Measurements from ENCODE around the gene PCMTD2. TPM values are rescaled to one million over a fixed set of nuclear protein-coding genes. Genes with fewer than 3 reads are reported as not detected.

Gene PCMTD2
- total RNA-seq: 10 to 100 TPM; 54.9 to 76.4 TPM
- long read RNA-seq, transcript PCMTD2-203 (6 exons, 3,843 nt): major isoform, 61 of 80 reads
- long read RNA-seq, partial matches to known transcripts: 5 of 80 reads
- long read RNA-seq, other reads (novel, unspliced or antisense): 11 of 80 reads

DNA sequence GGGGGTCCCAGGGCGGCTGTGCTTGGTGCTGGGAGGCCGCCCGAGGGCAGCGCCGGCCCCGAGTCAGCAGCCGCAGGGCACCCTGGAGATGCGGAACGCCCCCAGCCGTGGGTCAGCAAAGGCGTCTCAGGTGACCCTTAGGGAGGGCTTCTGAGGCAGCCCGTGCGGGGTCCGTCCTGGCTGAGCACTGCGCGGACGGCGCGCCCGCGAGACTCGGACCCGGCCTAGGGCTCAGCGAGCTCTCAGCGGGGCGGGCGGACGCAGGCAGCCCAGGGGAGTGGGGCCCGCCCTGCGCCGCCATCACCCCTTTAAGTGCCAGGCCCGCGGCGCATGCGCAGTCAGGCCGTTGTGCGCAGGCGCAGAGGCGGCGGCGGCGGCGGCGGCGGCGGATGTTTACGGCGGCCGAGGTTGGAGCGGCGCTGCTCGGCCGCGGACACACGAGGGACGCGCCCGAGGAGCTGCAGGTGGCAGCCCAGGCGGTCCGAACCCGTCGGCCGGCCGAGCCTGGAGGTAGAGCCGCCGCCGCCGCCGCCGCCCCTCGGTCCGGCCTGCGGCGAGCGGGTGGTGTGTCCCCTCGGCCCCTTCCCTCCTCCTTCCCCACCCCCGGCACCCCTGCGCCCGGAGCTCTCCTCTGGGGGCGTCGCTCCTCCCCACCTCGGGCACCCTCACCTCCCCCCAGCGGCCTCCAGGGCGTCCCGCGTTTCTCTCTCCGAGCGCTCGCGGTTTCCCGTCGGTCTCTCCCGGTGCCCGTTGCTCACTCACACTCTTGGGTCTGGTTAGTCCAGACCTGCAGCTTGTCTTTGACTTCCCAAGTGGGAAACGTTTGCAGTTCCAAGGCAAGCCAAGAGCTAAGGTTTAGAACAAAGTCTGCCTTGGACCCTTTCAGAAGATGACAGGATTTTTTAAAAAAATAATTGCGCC is at the start of gene PCMTD2:
Gene PCMTD2 (plus strand): TSS at position 388 of the 921 bp plus-strand sequence. CDS start 4,218 bp downstream, outside the sequence.
- intact Hi-C loops (cut with DNase I): loop anchor here in 1 of 2 donors (5.0 kb wide), 1 partner anchor 43 kb away; no protein-coding TSS in a partner anchor
- DNase-seq: peak; percentile 89
- peak; percentile 96 for ATAC-seq

DNA sequence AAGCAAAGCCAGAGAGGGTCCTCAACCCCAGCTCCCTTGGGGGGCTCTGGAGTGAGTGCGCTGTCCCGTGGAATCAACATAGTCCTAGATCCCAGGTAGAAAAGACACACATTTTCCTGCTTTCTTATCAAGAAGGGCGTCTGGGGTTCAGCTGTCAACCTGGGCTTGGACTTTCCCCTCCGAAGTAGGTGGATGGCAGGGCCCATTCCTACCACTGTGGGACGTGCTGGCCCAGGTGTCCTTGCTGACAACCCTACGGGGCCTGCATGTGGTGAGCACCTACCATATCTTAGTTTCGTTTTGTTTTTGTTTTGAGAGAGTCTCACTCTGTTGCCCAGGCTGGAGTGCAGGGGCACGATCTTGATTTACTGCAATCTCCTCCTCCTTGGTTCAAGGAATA is 48.9 kb upstream of the PCMTD2 start:
- intact Hi-C loops (cut with DNase I): no loop called here
- ATAC-seq (no peak), DNase-seq (no peak)

DNA sequence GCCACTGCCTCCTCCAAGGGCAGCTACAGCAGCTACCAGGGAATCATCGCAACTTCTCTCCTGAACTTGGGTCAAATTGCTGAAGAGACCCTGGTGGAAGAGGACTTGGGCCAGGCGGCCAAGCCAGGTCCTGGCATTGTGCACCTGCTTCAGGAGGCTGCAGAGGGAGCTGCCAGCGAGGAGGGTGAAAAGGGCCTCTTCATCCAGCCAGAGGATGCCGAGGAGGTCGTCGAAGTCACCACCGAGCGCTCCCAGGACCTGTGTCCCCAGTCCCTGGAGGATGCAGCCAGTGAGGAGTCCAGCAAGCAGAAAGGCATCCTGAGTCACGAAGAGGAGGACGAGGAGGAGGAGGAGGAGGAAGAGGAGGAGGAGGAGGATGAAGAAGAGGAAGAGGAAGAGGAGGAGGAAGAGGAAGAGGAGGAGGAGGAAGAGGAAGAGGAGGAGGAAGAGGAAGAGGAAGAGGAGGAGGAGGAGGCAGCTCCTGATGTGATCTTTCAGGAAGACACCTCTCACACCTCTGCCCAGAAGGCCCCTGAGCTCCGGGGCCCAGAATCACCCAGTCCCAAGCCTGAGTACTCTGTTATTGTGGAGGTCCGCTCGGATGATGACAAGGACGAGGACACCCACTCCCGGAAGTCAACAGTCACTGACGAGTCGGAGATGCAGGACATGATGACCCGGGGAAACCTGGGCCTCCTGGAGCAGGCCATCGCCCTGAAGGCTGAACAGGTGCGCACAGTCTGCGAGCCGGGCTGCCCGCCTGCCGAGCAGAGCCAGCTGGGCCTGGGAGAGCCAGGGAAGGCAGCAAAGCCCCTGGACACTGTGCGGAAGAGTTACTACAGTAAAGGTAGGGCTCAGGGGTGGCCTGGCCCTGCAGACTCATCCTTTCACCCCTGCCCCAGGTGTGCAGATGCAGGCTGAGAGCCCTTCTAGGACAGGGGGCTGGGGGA is 47.6 kb upstream of the PCMTD2 start:
- DNase-seq (no peak), ATAC-seq (no peak)
- intact Hi-C loops (cut with DNase I): no loop called here

DNA sequence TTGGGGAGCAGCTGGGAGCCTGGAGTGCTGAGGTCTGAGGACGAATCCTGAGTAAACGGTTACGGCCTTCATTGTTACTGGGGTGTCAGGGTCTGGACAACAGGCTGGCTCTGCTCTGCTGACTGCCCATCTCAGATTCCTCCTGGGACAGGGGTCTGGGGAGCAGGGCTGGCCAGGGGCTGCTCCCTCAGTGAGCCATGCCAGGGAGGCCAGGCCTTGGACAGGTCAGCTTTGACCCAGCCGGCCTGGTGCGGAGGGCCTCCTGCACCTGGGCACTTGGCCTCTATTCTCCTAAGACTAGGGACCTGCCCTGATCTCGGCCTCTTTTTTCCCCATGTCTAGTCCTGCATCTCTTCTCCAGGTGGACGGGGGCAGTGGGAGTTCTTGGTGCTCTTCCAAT is 46.4 kb upstream of the PCMTD2 start:
- DNase-seq (no peak), ATAC-seq (no peak)
- intact Hi-C loops (cut with DNase I): no loop called here

DNA sequence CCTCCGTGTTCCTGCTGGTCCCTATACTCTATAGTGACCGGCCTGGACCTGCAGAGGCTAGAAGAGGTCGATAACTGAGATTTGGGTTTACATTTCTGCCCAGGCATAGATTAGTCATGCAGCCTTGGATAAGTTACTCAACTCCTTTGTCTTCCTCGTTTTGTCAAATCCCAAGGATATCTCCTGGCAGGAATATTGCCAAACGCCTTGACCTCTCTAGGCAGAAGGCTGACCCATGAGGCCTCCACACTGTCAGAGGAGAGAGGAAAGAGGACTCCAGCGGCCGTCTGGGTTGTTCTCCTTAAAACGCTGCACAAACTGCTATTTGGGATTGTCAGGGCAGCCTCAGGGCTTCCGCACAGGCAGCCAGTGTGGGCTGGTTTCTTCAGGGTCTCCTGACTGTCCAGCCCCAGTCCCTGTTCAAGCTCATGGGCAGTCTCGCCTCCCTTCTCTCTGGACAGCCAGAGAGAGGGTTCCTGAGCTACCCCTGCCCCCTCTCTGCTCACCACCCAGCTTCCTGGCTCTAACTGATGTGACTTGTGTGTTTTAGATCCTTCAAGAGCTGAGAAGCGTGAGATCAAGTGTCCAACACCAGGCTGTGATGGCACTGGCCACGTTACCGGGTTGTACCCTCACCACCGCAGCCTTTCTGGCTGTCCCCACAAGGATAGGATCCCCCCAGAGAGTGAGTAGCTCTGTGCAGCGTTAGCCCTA is 44.7 kb upstream of the PCMTD2 start:
- intact Hi-C loops (cut with DNase I): loop anchor here in 1 of 2 donors (5.0 kb wide), 1 partner anchor 46 kb away; the partner anchor contains the start of gene PCMTD2
- no peak for ATAC-seq

DNA sequence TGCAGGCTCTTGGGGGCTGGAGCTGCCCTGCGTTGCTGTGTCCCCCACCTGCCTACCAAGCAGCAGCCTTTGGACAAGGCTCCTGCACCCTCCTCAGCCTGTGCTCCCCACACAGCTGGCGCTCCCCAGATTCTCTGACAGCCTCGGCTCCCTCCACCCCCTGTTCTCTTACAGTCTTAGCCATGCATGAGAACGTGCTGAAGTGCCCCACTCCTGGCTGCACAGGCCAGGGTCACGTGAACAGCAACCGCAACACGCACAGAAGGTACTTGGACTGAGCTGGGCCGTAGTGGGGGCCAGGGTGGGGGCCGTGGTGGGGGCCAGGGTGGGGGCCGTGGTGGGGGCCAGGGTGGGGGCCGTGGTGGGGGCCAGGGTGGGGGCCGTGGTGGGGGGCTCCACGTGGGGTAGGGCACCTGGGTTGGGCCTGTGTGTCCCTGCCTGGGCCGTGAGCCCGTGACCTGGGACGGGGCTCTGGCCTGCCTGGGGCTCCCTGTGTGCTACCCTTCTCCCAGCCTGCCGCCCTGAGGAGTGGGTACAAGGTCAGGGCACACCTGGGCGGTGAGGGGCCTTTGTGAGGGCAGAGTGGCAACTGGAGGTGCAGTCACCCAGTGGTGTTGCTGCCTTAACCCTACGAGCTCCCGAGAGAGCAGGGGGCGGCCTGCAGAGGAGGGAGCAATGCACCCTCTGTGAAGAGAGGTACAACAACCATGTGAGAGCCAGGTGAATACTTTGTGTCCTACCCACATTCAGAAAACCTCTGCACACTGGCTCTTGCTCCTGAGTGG is 43.5 kb upstream of the PCMTD2 start:
- DNase-seq (no peak), ATAC-seq (peak in 1 of 2 donors; percentile 11)
- intact Hi-C loops (cut with DNase I): loop anchor here in 1 of 2 donors (5.0 kb wide), 1 partner anchor 45 kb away; the partner anchor contains the start of gene PCMTD2

More for the DNA sequence above, 44.7 kb upstream of the PCMTD2 start:
- no peak for DNase-seq

DNA sequence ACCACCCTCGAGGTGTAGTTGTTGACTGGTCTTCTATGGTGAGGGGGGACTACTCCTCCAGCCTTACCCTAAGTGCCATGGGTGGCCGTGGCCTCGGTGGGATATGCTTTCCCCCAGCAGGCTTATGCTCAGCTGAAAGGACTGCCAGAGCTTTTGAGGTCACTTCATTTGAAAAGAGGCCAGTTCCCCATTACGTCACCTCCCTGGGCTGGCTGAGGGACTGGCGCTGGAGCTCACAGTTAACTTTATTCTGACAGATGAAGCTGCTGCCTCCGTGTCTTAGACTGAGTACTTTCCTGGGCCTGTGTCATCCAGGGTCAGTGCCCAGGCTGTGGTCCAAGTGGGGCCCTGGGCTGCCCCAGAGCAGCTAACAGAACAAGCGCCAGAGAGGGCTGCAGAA is 42.8 kb upstream of the PCMTD2 start:
- intact Hi-C loops (cut with DNase I): loop anchor here in 1 of 2 donors (5.0 kb wide), 1 partner anchor 45 kb away; the partner anchor contains the start of gene PCMTD2
- ATAC-seq (peak; percentile 82 to 91), DNase-seq (peak; percentile 65)

DNA sequence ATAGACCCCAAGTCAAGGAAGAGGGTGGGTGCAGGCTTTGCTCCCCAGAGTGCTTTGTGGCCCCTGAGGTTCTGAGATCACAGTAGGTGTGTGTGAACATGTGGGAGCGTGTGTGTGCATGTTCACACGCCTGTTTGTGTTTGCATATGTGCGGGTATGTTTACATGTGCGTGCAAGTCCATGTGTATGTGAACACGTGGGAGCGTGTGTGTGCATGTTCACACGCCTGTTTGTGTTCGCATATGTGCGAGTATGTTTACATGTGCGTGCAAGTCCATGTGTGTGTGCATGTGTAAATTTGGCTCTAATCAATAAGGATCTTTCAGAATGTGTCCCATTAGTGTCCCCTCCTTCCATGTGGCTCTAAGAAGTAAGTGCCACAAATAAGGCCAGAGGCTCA is 41.4 kb upstream of the PCMTD2 start:
- ATAC-seq: no peak
- DNase-seq: no peak
- intact Hi-C loops (cut with DNase I): loop anchor here in 1 of 2 donors (5.0 kb wide), 1 partner anchor 43 kb away; the partner anchor contains the start of gene PCMTD2

DNA sequence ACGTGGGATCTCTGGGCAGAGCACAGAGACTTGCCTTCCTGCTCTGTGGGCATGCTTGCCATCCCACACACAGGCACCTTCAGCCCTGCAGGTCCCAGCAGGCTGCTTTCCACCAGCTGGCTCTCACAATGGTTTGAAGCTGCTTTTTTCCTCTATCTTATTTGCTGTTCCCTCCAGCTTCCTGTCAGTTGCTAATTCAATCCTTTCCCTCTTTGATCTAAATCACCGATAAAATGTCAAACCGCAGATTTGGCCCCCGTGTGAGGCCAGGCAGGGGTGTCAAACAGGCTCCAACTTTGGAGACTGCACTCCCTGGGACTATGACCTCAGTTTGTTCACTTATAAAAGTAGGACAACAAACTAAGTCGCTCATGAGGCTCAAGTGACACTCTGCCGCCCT is 40.6 kb upstream of the PCMTD2 start:
- intact Hi-C loops (cut with DNase I): loop anchor here in 1 of 2 donors (5.0 kb wide), 1 partner anchor 42 kb away; the partner anchor contains the start of gene PCMTD2
- no peak for DNase-seq
- no peak for ATAC-seq

DNA sequence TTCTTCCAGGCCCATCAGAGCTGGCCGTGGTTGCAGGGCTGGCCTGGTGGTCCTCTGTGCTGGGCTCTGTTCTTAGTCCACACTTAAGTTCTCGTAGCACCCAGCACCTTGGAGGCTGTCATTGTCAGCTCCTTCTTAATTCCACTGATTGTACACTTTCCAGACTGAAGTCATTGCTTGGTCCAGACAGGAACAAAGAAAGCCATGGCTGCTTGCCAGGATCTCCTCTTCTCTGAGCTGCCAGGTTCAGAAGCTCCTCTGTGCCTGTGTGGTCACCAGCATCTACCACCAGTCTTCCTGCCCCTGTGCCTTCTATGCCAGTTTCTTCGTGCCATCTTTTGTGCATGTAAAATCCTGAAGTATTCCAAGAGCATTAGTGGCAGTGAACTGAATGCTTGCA is 39.5 kb upstream of the PCMTD2 start:
- peak; percentile 55 for DNase-seq
- peak in 1 of 2 donors; percentile 21 for ATAC-seq
- intact Hi-C loops (cut with DNase I): no loop called here

DNA sequence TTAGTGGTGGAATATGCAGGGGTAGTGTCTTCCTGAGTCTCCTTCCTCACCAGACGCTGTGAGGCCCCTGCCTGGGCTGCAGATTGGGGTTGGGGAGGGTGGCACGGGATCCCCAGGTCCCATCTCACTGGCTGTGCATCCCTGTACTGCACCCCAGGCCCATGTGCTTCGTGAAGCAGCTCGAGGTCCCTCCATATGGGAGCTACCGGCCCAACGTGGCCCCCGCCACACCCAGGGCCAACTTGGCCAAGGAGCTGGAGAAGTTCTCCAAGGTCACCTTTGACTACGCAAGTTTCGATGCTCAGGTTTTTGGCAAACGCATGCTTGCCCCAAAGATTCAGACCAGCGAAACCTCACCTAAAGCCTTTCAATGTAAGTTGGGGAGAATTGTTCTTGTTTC is 38.6 kb upstream of the PCMTD2 start:
- ATAC-seq: no peak
- no peak for DNase-seq
- intact Hi-C loops (cut with DNase I): no loop called here

DNA sequence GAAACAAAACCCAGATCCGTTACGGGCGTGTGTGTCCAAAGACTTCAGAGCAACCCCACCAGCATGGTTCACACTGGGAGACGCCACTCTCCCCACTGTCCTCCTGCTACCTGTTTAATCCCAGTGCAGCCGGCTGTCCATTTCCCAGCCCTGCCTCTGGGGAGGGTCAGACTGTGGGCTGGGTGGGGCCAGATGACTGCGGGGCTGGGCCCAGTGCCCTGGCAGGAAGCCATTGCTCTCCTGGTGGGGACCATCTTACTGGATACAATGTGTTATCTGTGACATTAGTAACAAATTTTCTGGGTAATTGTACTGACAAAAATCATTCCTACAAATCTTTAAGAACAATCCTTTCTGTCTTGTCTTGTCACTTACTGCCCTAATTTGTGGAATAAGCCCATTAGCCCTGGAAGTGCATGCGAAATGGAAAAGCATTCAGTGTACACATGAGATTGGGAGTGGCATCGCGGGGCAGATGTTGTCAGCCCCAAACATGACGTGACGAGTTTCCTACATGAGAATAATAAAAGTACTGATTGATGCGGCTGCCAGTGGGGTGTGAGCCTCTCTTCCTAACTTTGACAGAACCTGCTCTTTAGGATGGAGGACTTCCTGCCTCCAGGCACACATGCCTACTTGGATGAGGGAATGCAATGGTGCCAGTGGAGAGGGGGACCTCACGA is 37.9 kb upstream of the PCMTD2 start:
- ATAC-seq: no peak
- DNase-seq: no peak
- intact Hi-C loops (cut with DNase I): no loop called here

DNA sequence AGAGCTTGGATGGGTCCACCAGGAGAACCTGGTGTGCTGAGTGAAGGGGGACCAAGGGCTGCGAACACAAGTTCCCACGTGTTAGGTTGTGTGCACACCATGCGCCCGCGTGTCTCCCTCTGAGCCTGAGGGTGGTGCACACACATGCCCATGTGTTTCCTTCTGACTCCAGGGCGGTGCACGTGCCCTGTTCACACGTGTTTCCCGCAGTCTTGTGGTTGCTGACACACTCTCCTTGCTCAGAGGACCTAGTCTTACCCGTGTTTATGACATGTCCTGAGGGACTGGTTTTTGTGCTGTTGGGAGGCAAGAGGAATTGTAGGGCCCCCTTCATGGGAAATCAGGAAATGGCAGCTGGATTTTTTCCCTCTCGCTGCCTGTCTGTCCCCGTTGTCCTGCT is 36.3 kb upstream of the PCMTD2 start:
- intact Hi-C loops (cut with DNase I): no loop called here
- DNase-seq (no peak), ATAC-seq (no peak)

DNA sequence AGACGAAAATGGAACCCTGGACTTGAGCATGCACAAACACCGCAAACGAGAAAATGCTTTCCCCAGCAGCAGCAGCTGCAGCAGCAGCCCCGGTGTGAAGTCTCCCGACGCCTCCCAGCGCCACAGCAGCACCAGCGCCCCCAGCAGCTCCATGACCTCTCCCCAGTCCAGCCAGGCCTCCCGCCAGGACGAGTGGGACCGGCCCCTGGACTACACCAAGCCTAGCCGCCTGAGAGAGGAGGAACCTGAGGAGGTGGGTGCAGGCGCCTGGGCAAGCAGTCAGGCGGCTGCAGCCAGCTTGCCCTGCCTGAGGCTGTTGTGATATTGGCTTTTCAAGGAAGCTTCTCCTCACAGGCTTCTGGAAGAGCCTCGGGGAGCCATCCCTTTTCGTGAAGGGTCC is 35.8 kb upstream of the PCMTD2 start:
- no peak for ATAC-seq
- intact Hi-C loops (cut with DNase I): no loop called here
- no peak for DNase-seq

DNA sequence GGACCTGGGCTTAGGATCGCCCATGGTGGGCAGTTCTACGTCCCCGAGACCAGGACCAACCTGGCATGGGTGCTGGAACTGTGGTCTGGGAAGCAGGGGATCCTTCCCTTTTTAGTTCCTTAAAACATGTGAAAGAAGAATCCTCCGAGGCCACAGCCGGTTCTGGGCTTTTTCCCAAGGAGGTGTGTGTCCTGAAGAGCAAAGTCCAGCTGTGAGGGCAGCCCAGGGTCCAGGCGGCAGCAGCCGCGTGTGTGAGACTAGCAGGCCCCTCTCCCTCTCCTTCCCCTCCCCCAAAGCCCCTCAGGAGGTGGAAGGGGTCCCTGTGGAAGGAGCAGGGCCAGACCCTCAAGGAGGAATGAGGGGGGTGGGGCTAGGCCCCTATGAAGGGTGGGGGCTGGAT is 35.1 kb upstream of the PCMTD2 start:
- ATAC-seq: no peak
- DNase-seq: no peak
- intact Hi-C loops (cut with DNase I): no loop called here

DNA sequence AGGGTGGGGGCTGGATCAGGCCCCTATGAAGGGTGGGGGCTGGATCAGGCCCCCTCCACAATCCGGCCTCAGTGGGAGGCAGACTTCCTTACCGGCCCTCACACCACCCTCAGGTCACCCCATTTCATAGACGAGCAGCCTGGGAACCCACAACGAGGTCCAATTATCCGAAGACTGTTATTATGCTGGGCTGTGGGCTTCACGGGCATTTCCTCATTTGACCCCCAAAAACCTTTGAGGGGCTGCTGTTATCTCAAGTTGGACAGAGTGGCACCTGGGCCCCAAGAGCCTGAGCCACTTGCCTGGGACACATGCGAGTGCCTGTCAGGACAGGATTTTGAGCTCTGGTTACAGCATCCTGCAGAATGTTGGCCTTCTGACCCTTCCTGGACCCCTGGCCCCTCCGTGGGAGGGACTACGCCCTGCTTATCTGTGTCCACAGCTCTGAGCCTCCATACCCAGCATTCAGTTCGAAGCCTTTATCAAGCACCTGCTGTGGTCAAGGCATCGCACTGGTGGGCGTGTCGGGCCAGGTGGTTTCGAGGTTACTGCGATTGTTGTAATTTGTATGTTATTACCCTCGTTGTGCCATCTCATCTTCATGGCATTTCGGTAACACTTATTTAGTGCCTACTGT is 34.5 kb upstream of the PCMTD2 start:
- no peak for DNase-seq
- intact Hi-C loops (cut with DNase I): no loop called here
- no peak for ATAC-seq

DNA sequence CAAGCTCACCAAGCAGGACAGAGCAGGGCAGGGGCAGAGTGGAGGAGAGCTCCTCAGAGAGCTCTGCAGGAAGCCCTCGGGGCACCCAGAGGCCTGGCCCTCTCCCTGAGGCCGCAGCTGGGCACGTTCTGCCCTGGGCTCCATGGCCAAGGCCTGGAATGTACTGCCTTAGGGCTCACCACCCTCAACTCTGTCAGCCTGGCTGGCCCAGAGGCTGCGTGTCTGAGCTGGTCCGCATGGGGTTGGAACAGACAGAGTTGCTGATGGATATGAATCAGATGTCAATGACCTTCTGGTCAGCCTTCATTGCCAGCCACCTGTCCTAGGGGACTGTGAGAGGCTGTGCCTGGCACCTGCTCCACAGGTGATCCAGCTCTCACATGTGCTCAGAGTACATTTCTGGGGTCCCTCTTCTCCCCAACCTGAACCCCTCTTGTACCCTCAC is 33.2 kb upstream of the PCMTD2 start:
- ATAC-seq (peak in 1 of 2 donors; percentile 13), DNase-seq (no peak)
- intact Hi-C loops (cut with DNase I): no loop called here

Data from left cardiac atrium (tissue), 4 donors.